ENCODE data around the gene NCAM1.

Gene NCAM1

GRCh38 chr11:113267493-113267892, 306.3 kb downstream of the NCAM1 start:
- Histone ChIP-seq H3K9ac (ENCODE audit: low read length) (no peak overlapping the region), H3K27ac (ENCODE audit: low read depth, low read length) (no peak overlapping the region), H3K9me2 (replicated peaks; ENCODE audit: insufficient read depth, low read length) (no peaks in the 10 kb centered on the region), H3K79me2 (ENCODE audit: insufficient read depth, low read length) (no peaks in the 10 kb centered on the region), H4K20me1 (ENCODE audit: low read depth, low read length) (no peaks in the 10 kb centered on the region), H2AFZ (ENCODE audit: low read depth, low read length, severe bottlenecking) (no peak overlapping the region), H3K4me2 (ENCODE audit: low read depth, low read length, poor library complexity, severe bottlenecking) (no peak overlapping the region), H3K4me3 (ENCODE audit: insufficient read depth, low read length, poor library complexity, severe bottlenecking) (no peak overlapping the region), H3K9me3 (ENCODE audit: insufficient read depth, low read length) (no peaks in the 10 kb centered on the region), H3F3A (ENCODE audit: insufficient read depth) (no peaks in the 10 kb centered on the region), H3K36me3 (ENCODE audit: low read length) (no peaks in the 10 kb centered on the region), H3K27me3 (ENCODE audit: low read length) (no peaks in the 10 kb centered on the region)
- no peak for TF ChIP-seq EZH2phosphoT487 (conservative IDR thresholded peaks at IDR 0.05; ENCODE audit: low read length)
- no peak for TF ChIP-seq CTCF (IDR thresholded peaks at IDR 0.05; ENCODE audit: insufficient read depth, low read length, poor library complexity, severe bottlenecking)

- no peak overlapping the region for H3K4me2 ChIP-seq (ENCODE audit: low read depth, low read length, poor library complexity, severe bottlenecking)
- no peaks in the 10 kb centered on the region for H4K20me1 ChIP-seq (ENCODE audit: low read depth, low read length)
- H3K9me3 ChIP-seq (ENCODE audit: insufficient read depth, low read length): no peaks in the 10 kb centered on the region
- H3F3A ChIP-seq (ENCODE audit: insufficient read depth): no peaks in the 10 kb centered on the region
- H3K36me3 ChIP-seq (ENCODE audit: low read length): no peaks in the 10 kb centered on the region
- H3K27ac ChIP-seq (ENCODE audit: low read depth, low read length): no peak overlapping the region
- H3K79me2 ChIP-seq (ENCODE audit: insufficient read depth, low read length): no peaks in the 10 kb centered on the region
- TF ChIP-seq CTCF (IDR thresholded peaks at IDR 0.05; ENCODE audit: insufficient read depth, low read length, poor library complexity, severe bottlenecking) (no peak), EZH2phosphoT487 (conservative IDR thresholded peaks at IDR 0.05; ENCODE audit: low read length) (no peak)
- no peaks in the 10 kb centered on the region for H3K9me2 ChIP-seq (replicated peaks; ENCODE audit: insufficient read depth, low read length)
- H3K4me3 ChIP-seq (ENCODE audit: insufficient read depth, low read length, poor library complexity, severe bottlenecking): no peak overlapping the region
- H3K9ac ChIP-seq (ENCODE audit: low read length): no peak overlapping the region
- H3K27me3 ChIP-seq (ENCODE audit: low read length): no peaks in the 10 kb centered on the region
- H2AFZ ChIP-seq (ENCODE audit: low read depth, low read length, severe bottlenecking): no peak overlapping the region
Measured at GRCh38 chr11:113269096-113269495, 307.9 kb downstream of the NCAM1 start.

- Histone ChIP-seq H3K4me2 (ENCODE audit: low read depth, low read length, poor library complexity, severe bottlenecking) (no peak overlapping the region), H3K9ac (ENCODE audit: low read length) (no peak overlapping the region), H2AFZ (ENCODE audit: low read depth, low read length, severe bottlenecking) (no peak overlapping the region), H4K20me1 (ENCODE audit: low read depth, low read length) (no peaks in the 10 kb centered on the region), H3K79me2 (ENCODE audit: insufficient read depth, low read length) (no peaks in the 10 kb centered on the region), H3K36me3 (ENCODE audit: low read length) (no peaks in the 10 kb centered on the region), H3K27ac (ENCODE audit: low read depth, low read length) (no peak overlapping the region), H3K9me3 (ENCODE audit: insufficient read depth, low read length) (no peaks in the 10 kb centered on the region), H3K27me3 (ENCODE audit: low read length) (no peaks in the 10 kb centered on the region), H3K9me2 (replicated peaks; ENCODE audit: insufficient read depth, low read length) (no peaks in the 10 kb centered on the region), H3F3A (ENCODE audit: insufficient read depth) (no peaks in the 10 kb centered on the region), H3K4me3 (ENCODE audit: insufficient read depth, low read length, poor library complexity, severe bottlenecking) (no peak overlapping the region)
- TF ChIP-seq EZH2phosphoT487 (conservative IDR thresholded peaks at IDR 0.05; ENCODE audit: low read length) (no peak), CTCF (IDR thresholded peaks at IDR 0.05; ENCODE audit: insufficient read depth, low read length, poor library complexity, severe bottlenecking) (no peak)
Measured at GRCh38 chr11:113269636-113270035, 308.4 kb downstream of the NCAM1 start.

Measured in SU-DHL-6 (cell line).